ENCODE data around the gene MEN1.

GRCh38 chr11:64758330-64759079, 51.8 kb downstream of the MEN1 start:
- TF ChIP-seq CTCF (CRISPR knock-in tag; IDR thresholded peaks at IDR 0.05) (no peak), ZNF382 (CRISPR knock-in tag; IDR thresholded peaks at IDR 0.05; ENCODE audit: borderline replicate concordance) (no peak), ZFAT (CRISPR knock-in tag; conservative IDR thresholded peaks at IDR 0.05) (no peak), IRF1 (CRISPR knock-in tag; IDR thresholded peaks at IDR 0.05; ENCODE audit: low read depth) (no peak), SNAPC5 (CRISPR knock-in tag; IDR thresholded peaks at IDR 0.05; ENCODE audit: borderline replicate concordance) (no peak), ARID3A (IDR thresholded peaks at IDR 0.05; ENCODE audit: low read depth, low read length) (no peak), RXRA (CRISPR knock-in tag; IDR thresholded peaks at IDR 0.05) (no peak), KAT8 (CRISPR knock-in tag; IDR thresholded peaks at IDR 0.05) (no peak), STAG1 (CRISPR knock-in tag; IDR thresholded peaks at IDR 0.05) (no peak), JUND (CRISPR knock-in tag; IDR thresholded peaks at IDR 0.05) (no peak), PHB2 (IDR thresholded peaks at IDR 0.05; ENCODE audit: partially characterized antibody) (no peak), ZNF274 (CRISPR knock-in tag; IDR thresholded peaks at IDR 0.05) (no peak), EP300 (IDR thresholded peaks at IDR 0.05; ENCODE audit: low read depth in 2 of 2, low read length in 2 of 2) (no peak), EP300 (CRISPR knock-in tag; IDR thresholded peaks at IDR 0.05; ENCODE audit: borderline replicate concordance) (no peak)

Data from HepG2 (cell line).